CD1c-positive myeloid dendritic cell (primary cell): ENCODE measurements around the gene SLC44A5.

ENCODE experiments used
- DNase-seq: peaks from one replicate; pipeline ENCODE4 v3.0.0-alpha.2; 2016; ENCODE audit errors: extremely low spot score

Gene SLC44A5

DNA sequence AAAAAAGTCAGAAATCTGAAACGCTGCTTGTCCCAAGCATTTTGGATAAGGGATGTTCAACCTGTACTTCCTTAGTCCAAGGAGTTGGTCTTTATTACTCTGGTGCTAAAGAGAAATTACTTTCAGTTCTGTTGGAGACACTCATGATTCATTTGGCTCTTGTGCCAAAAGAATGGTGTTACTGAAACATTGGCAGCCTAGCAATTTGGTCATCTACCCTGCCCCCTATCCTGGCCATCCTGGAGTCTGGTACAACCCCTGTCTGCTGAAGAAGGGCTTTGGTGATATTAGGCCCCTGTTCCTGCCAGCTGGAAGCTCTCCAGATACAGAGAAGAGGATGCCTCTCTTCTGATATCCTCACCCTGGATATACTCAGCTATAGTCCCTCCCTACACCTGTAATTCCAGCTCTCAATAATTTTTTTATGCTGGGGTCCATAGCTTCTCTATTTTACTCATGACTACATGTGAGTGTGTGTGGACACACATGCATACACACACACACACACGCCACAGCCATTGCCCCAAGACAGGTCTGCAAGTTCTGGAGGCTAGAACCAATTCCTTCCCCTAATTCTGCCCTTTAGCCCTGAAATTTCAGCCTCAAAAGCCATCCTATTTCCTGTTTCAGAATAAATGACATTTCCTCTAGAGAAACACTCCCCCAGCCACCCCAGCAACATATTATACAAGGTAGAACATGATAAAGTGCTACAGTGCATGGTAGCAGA is 436.7 kb downstream of the SLC44A5 start:
- DNase-seq: no peak

DNA sequence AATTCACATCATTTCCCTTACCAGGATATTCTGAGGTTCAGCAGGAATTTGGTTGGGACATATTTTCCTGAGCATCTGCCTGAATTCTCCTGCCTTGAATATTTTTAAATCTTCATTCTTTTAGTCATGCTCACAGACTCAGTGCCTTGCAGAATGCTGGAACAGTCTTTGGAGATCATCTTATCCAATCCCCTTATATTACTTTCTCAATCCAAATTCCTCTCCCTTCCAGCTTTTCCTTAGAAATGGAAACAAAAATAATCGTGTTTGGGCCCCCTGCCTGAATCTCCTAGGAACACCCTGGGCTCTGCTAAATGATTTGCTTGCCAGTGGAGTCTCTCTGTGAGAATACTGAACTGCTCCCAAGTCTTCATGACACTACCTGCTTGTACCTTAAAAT is 438.4 kb downstream of the SLC44A5 start:
- DNase-seq: no peak

DNA sequence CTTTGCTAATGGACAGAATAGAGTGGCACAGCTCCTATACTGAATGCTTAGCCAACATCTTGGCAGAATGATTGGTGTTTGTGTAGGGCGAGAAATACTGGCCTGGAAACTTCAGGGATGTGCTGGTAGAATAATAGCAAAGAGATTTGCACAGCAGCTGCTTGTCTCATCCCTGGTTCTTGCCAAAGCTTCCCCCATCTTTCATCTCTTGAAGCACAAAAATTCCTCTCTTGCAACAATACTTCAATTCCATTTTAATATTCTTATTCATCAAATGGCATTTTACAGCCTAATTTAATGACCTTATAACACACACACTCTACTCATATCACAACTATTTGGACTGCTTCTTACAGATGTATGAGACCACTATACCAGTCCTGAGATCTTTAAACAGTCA is 439.0 kb downstream of the SLC44A5 start:
- DNase-seq: no peak

DNA sequence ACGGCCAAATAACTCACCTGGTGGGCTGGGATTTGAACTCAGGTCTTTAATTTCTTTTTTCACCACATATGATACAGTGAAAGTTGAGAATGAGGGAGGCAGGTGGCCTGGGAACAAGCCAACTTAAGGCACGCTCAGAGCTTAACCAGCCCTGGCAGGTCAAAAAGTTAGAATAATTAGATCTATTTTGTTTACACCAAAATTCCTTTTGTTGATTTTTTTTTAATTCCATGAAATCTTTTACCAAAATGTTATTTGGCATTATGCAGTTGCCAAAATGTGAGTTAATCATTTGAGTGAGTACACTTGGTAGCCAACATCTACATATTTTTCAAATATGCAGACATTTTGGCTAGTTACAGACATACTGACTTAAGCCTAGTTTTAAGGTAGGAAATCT is 439.9 kb downstream of the SLC44A5 start:
- no peak for DNase-seq

DNA sequence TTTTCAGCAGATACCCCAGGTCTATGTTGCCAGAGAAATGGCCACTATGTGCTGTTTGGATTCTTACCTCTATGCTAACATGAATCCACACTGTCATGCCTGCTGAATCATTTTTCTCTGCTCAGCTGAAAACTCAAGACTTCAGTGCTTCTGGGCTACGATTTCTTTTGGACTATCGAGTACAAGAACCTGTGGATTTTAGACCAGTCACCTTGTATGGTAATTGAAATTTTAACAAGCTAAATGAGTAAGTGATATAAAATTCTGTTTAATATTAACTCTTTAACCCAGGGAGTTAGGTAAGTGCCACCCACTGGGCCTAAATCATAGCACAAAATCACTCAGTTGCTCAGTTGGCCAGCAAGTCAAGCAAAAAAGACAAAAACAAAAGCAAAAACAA is 440.9 kb downstream of the SLC44A5 start:
- DNase-seq: no peak

DNA sequence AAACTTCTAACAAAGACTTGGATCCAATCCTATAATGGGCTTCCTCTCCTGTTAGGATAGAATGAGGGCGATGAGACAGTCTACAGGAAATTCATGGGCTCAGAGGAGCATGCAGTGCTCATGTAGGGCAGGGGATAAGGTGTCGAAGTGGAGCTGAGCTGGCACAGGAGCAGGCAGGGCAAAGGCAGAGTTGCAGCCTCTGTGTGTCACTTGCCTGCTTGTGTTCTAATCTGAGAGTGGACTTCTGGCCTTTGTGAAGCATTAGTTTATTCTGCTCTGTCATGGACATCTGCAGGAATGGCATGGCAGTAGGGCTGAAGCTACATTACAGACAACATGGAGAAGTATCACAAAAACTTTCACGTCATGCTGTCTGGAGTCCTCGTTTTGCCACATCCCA is 444.1 kb downstream of the SLC44A5 start:
- DNase-seq: no peak

DNA sequence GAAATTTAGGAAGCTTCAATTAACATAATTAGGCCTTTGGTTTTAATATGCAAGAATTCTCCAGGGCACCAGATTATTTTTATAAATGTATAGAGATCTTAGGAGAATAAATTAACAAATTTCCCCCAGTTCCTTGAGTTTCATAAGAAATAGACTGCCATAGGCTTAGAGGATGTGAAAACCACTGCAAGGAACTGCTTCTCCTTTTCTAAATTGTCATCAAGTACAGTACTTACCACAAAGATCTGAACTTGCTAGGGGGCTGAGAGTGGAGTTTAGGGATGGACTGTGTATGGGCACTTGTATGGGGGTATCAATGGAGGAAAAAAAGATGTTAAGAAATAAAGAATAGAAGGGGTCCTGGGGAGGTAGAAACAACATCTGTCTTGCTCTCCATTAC is 445.6 kb downstream of the SLC44A5 start:
- no peak for DNase-seq

DNA sequence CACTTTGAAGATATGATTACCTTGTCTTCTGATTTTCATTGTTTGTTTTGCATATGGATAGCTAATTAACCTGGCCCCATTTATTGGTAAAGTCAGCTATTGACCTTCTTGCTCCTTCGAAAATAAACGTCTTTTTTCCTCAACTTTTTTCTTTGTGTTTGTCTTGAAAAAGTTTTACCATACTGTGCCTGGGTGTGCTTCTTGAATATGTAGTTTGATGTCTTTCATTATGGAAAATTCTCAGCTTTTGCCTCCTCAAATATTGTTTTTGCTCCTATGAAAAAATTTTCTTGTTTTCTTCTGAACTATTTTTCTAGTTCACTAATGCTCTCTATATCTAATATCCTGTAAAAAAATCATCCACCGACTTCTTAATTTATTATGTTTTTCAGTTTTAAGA is 451.8 kb downstream of the SLC44A5 start:
- no peak for DNase-seq
